Chondrocyte (in vitro differentiated cells): ENCODE measurements around the gene ADPRS. TPM values are rescaled to one million over a fixed set of nuclear protein-coding genes. Genes with fewer than 3 reads are reported as not detected.

ENCODE experiments used
- DNase-seq: peaks from one replicate; pipeline ENCODE4 v3.0.0; 2021; ENCODE audit warnings: mixed read lengths, low spot score
- H3K27ac Mint-ChIP-seq: one replicate; pipeline ENCODE4 v1.8.0; 2021; ENCODE audit warnings: mild to moderate bottlenecking, moderate library complexity, mixed read lengths; ENCODE audit not compliant: unreplicated experiment
- H3K27me3 Mint-ChIP-seq: 2 replicates; pipeline ENCODE4 v1.8.0; 2021; ENCODE audit warnings: low read depth, mixed read lengths
- H3K36me3 Mint-ChIP-seq: 2 replicates; pipeline ENCODE4 v1.8.0; 2021; ENCODE audit warnings: low read depth, mixed read lengths
- H3K4me1 Mint-ChIP-seq: 2 replicates; pipeline ENCODE4 v1.8.0; 2021; ENCODE audit warnings: low read depth, mild to moderate bottlenecking, mixed read lengths
- H3K4me3 Mint-ChIP-seq: one replicate; pipeline ENCODE4 v1.8.0; 2021; ENCODE audit warnings: mild to moderate bottlenecking, moderate library complexity, mixed read lengths; ENCODE audit not compliant: unreplicated experiment
- H3K9me3 Mint-ChIP-seq: 2 replicates; pipeline ENCODE4 v1.8.0; 2021; ENCODE audit warnings: low read depth, mixed read lengths
- total RNA-seq: library from RNA; stranded (reverse); gene quantifications from 3 replicates; pipeline ENCODE4 v1.2.1, GENCODE V29; 2021
- TF ChIP-seq, protein P1 (sequence below): fragments of 200-600 bp; sonication (generic); IDR thresholded peaks from 2 replicates; pipeline ENCODE4 v1.5.0; 2021; ENCODE audit warnings: antibody characterized with exemption, mild to moderate bottlenecking, moderate library complexity

Gene ADPRS
- total RNA-seq, 1 donor from 2014 or later: 26.9 TPM

DNA sequence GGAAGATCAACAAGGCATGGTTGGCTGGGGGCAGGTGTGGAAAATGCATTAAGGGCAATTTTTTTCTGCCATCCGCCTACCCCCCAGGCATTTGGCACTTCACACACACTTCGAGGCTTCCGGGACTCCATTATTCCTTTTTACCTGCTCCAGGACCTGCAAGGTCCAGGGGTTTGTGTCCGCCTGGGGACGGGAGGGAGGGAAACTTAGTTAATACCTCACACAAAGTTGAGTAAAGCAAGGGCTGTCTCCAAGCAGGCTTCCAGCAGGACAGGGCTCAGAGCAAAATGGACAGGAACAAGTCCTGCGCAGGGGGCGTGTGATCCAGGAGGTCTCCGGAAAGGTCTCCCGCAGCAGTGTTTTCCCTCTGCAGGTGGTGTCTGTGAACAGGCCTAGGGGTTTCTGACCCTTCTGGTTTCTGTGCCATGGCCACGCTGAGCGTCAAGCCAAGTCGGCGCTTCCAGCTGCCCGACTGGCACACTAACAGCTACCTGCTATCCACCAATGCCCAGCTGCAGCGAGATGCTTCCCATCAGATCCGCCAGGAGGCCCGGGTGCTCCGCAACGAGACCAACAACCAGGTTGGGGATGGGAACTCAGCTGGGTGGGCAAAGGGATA is 4.1 kb upstream of the ADPRS start:
- H3K4me3 Mint-ChIP-seq: peak overlapping the region; percentile 51
- H3K9me3 Mint-ChIP-seq: no peaks in the 10 kb centered on the region
- no peaks in the 10 kb centered on the region for H3K36me3 Mint-ChIP-seq
- H3K27ac Mint-ChIP-seq: no peak overlapping the region
- TF ChIP-seq, protein P1, sequence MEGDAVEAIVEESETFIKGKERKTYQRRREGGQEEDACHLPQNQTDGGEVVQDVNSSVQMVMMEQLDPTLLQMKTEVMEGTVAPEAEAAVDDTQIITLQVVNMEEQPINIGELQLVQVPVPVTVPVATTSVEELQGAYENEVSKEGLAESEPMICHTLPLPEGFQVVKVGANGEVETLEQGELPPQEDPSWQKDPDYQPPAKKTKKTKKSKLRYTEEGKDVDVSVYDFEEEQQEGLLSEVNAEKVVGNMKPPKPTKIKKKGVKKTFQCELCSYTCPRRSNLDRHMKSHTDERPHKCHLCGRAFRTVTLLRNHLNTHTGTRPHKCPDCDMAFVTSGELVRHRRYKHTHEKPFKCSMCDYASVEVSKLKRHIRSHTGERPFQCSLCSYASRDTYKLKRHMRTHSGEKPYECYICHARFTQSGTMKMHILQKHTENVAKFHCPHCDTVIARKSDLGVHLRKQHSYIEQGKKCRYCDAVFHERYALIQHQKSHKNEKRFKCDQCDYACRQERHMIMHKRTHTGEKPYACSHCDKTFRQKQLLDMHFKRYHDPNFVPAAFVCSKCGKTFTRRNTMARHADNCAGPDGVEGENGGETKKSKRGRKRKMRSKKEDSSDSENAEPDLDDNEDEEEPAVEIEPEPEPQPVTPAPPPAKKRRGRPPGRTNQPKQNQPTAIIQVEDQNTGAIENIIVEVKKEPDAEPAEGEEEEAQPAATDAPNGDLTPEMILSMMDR: no peak
- no peaks in the 10 kb centered on the region for H3K27me3 Mint-ChIP-seq
- peaks cover 9% of the 10 kb centered on the region for H3K4me1 Mint-ChIP-seq
- DNase-seq: peak; percentile 37

GRCh38 chr1:36085126-36085525 is 3.6 kb upstream of the ADPRS start:
- no peak overlapping the region for H3K4me3 Mint-ChIP-seq
- H3K27ac Mint-ChIP-seq: no peak overlapping the region
- no peak for DNase-seq
- no peaks in the 10 kb centered on the region for H3K9me3 Mint-ChIP-seq
- peaks cover 14% of the 10 kb centered on the region for H3K4me1 Mint-ChIP-seq
- H3K27me3 Mint-ChIP-seq: no peaks in the 10 kb centered on the region
- H3K36me3 Mint-ChIP-seq: peaks cover 2% of the 10 kb centered on the region
- TF ChIP-seq, protein P1: no peak

DNA sequence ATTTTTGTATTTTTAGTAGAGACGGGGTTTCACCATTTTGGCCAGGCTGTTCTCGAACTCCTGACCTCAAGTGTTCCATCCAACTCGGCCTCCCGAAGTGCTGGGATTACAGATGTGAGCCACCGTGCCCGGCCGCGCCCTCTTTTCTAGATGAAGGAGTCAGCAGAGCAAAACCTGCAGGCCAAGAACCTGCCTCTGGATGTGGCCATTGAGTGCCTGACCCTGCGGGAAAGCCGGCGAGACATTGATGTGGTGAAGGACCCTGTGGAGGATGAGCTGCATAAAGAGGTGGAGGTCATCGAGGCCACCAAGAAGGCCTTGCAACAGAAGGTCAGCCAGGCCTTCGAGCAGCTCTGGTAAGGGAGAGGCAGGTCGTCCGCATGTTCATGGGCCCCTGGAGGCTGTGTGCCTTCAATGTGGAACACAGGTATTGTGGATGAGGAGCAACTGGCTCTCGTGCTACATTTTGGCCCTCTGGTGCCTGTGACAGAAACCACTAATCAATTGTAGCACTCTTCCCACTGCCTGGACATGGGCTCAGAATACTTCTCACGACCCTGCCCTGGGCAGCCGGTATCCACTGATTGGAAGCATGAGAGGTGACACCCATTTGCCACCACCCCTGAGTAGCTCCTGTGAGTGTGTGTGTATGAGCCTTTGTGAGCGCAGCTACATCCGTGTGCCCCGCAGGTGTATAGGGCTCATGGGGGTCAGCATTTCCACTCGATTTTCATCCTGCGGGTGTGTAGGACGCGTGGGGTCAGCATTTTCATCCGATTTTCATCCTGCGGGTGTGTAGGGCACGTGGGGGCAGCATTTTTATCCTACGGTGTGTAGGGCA is 2.8 kb upstream of the ADPRS start:
- H3K27ac Mint-ChIP-seq: no peak overlapping the region
- H3K4me3 Mint-ChIP-seq: no peak overlapping the region
- no peak for DNase-seq
- H3K4me1 Mint-ChIP-seq: peaks cover 15% of the 10 kb centered on the region
- TF ChIP-seq, protein P1: no peak
- H3K9me3 Mint-ChIP-seq: no peaks in the 10 kb centered on the region
- H3K27me3 Mint-ChIP-seq: no peaks in the 10 kb centered on the region
- H3K36me3 Mint-ChIP-seq: peaks cover 2% of the 10 kb centered on the region

DNA sequence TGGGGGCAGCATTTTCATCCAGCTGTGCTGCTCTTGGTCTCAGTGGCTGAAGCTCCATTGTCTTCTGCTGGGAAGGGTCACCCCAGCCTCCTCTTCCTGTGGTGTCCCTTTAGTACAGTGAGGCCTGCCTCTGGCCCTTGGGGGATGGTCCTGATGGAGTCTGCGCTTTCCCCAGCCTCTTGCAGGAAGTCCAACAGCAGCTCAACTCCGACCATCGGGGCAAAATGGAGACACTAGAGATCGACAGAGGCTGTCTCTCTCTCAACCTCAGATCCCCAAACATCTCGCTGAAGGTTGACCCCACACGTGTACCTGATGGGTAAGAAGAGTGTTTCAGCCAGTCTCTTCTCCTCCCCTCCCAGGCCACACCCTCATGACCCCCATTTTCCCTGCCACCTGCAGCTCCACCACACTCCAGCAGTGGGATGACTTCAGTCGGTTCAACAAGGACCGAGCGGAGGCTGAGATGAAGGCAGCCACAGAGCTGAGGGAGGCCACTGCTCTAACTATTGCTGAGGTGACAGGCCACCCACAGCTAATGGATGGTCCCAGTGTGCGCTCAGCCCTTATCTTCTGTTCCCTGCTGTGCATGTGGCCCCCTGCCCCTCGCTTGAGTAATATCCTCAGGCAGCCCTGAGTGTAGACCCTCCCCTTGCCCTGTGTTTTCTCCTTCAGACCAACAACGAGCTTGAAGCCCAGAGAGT is 2.0 kb upstream of the ADPRS start:
- no peaks in the 10 kb centered on the region for H3K9me3 Mint-ChIP-seq
- peaks cover 4% of the 10 kb centered on the region for H3K36me3 Mint-ChIP-seq
- H3K4me3 Mint-ChIP-seq: no peak overlapping the region
- TF ChIP-seq, protein P1: no peak
- peaks cover 17% of the 10 kb centered on the region for H3K4me1 Mint-ChIP-seq
- H3K27ac Mint-ChIP-seq: no peak overlapping the region
- no peaks in the 10 kb centered on the region for H3K27me3 Mint-ChIP-seq
- DNase-seq: peak; percentile 59
